ENCODE results near the gene PRICKLE2.
A peak's percentile ranks its signal among the peaks of the same experiment; 100 is the strongest.

The PRICKLE2 gene

DNA sequence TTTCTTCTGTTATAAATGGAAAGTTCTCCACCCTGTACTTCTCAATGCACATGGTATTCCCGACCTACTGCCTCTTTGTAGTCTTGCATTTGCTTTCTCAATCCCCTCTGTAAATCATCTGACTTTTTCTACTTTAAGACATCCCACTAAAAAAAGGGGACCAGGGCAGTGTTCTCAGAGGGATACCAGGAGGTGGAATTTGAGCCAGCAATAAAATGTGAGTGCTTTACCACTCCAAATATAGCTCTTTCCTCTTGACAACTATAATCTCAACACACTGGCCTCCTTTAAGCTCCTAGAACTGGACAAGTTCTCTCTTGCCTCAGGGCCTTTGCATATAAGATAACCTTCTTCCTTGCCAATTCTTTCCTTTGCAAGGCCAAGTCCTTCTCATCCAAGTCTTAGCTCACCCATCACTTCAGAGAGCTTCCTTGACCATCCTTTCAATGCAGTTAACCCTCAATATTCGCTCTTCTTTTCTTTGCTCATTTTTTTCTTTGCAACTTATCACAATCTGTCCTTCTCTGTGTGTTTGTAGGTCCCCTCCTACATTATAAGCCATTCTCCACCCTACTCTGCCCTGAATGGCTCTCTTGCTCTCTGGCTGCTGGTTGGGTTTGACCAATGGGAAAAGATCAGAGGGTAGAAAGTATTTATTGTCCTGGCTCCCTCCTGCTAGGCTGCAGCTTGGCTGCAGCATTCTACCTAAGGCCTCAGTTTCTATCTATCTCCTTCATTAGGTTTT is 93.4 kb downstream of the PRICKLE2 start:
- DNase-seq (ENCODE audit: low spot score) = no peak

DNA sequence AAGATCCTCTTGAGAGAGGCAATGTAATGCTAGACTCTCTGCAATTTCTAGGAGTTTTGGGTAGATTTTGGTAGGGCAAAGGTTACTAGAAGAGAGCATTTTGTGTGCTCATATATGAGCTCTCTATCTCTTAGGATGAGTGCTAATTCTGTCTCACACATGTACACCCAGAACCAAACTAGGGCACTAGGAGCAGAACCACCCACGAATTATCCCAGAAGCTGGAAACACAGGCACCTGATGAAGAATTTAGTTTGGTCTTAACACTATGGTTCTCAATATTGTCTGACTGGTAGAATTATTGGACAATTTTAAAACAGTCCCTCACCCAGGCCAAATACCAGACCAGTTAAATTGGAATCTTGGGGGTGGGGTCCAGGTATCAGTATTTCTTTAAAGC is 94.8 kb downstream of the PRICKLE2 start:
- no peak for DNase-seq (ENCODE audit: low spot score)

DNA sequence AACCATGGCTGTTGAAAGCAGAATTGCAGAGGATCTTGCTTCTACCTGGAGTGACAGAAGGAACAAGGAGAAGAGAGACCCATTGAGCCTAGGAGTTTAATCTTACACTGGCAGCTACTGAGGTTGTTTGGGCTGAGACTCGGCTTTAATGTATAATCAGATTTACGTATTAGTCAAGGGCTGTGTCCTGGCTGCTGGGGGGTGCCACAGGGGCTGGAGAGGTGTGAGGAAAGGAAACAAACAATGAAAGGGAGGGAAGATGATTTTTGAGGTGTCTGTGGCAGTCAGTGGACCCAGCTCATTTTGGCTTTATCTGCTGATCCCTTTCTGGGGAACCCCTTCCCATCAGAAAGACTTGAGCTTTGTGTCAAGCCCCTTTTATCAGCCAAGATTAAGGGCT is 95.7 kb downstream of the PRICKLE2 start:
- DNase-seq (ENCODE audit: low spot score) = no peak

DNA sequence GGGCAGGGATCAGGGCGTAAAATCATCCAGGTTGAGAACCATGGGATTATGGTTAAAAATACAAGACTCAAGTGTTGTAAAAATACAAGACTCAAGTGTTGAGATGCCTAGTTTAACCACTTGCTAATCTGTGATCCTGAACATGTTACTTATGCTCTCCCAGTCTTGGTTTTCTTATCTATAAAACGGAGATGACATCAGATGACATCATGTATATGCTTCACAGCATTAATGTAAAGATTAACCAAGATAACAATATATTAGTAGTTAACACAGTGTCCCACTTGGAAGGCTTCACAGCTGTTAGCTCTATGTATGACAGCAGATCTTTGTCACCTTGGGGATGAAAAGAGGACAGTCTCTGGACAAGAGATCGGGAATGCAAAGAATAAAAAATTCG is 96.2 kb downstream of the PRICKLE2 start:
- DNase-seq (ENCODE audit: low spot score) = no peak

DNA sequence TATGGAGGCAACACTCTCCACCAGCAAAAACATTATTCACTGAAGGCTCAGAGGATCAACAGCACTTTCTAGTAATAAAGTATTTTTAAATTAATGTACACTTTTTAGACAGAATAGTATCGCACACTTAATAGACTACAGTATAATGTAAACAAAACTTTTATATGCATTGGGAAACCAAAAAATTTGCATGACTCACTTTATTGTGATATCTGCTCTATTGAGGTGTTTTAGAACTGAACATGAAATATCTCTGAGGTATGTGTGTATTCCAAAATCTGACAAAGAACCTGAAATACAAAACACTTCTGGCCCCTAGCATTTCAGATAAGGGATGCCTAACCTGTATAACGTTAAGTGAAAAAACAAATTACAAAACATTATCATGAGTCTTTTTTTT is 99.7 kb downstream of the PRICKLE2 start:
- DNase-seq (ENCODE audit: low spot score) = no peak

DNA sequence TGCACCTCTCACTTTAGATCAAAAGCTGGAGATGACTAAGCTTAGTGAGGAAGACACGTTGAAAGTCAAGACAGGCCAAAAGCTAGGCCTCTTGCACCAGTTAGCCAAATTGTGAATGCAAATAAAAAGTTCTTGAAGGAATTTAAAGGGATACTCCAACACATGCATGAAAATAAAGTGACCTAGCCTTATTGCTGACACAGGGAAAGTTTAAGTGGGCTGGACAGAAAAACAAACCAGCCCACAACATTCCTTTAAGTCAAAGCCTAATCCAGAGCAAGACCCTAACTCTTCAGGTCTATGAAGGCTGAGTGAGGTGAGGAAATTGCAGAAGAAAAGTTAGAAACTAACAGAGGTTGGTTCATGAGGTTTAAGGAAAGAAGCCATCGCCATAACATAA is 101.3 kb downstream of the PRICKLE2 start:
- no peak for DNase-seq (ENCODE audit: low spot score)

DNA sequence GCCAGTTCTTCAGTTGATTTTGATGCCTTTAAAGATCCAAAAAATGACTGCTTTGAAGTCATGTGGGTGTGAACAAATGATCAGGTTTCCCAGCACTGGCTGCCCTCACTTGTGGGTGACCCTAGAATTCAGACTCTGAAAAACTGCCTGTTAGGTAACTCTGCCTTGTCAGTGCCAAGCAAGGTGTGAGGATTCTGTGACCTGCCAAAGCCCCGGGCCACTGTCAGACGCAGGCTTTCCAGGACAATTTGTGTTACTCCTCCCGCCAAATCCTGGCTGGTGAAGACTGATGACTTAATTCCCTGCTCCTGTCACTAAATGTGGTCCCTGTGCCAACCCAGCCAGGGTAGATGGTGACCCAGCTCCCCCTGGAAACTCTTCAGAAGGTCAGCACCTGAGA is 102.8 kb downstream of the PRICKLE2 start:
- peak; percentile 19 for DNase-seq (ENCODE audit: low spot score)

DNA sequence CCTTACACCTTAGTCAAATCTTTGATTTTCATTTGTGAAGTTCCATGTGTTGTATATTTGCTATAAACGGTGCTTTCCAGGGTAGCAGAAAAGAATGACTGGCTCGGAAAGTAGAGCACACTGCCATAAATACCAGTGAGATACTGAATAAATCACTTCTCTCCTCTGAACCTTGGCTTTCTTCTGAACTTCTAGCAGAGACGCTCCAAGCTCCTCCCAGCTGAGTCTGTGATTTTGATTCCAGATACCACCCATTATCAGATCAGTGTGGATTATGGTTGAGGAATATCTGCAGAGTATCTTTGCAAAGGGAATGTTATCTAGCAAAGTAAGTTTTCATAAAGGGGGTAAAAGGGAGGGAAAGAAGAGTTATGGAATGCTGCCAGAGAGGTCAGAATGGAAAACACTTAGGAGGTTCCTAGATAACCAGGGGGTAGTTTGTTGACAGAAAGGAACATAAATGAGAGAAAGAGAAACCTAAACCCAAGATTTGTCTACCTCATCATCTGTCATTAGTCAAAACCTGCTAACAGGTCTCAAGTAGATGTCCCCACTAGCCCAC is 103.4 kb downstream of the PRICKLE2 start:
- DNase-seq (ENCODE audit: low spot score) = peak; percentile 3

DNA sequence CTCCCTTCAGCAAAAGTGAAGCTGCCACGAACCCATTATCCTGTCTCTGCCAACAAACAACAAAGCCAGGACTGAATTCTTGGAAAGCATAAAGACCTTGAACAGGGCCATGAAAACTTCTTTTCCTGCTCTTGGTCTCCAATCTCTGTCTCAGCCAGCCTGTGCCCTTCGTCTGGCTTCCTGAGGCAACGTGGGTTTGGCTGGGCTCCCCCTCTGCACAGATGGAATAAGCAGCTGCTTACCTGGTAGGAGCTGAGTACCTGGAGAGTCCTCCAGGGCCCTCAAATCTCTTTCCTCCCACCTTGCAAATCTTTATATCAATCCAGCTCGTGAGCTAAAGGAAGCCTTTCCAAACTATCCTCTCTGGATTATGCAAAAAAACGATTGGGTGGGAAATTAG is 104.4 kb downstream of the PRICKLE2 start:
- peak; percentile 64 for DNase-seq (ENCODE audit: low spot score)

DNA sequence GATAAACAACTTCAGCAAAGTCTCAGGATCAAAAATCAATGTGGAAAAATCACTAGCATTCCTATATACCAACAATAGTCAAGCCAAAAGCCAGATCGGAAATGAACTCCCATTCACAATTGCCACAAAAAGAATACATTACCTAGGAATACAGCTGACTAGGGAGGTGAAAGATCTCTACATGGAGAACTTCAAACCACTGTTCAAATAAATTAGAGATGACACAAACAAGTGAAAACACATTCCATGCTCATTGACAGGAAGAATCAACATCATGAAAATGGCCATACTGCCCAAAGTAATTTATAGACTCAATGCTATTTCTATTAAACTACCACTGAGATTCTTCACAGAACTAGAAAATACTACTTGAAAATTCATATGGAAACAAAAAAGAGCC is 107.8 kb downstream of the PRICKLE2 start:
- DNase-seq (ENCODE audit: low spot score) = no peak

DNA sequence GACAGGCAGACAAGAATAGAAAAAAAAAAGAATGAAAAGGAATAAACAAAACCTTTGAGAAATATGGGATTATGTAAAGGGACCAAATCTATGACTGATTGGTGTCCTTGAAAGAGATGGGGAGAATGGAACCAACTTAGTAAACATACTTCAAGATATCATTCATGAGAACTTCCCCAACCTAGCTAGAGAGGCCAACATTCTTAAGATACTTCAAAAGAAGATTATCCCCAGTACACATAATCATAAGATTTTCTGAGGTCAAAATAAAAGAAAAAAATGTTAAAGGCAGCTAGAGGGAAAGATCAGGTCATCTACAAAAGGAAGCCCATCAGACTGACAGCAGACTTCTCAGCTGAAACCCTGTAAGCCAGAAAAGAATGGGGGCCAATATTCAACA is 110.6 kb downstream of the PRICKLE2 start:
- DNase-seq (ENCODE audit: low spot score) = no peak

DNA sequence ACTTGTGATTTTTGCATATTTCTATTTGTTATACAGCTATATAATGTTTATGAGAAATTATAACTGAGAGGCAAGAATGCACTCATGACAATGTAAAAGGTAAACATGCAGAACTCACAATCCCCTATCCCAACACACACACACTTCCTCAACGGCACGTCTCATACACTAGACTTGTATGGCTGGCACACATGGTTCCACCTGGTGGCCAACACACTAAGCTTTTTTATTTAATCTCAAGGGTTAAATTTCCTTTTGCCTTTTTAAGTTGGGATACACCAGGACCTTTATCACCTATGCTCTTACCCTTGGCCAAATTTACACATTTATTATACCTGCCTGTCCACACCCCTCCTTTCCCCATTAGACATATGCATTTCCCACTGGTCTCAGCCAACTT is 113.4 kb downstream of the PRICKLE2 start:
- DNase-seq (ENCODE audit: low spot score) = no peak

DNA sequence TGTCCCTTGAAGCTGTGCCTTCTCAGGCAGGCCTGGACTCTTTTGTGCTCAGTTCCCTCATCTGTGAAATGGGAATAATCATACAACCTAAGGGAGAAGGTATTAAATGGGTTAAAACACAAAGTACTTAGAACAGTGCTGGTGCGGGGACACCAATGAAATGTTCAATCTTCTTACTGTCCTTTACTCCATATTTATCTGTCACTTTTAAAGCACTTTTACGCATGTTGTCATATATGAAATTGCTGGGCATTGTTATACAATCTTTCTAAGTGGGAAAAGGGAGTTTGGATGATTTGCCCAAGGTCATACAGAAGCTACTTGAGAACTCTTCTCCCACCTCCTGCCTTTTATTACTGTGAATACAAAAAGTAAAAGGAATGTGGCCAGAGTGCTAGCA is 114.2 kb downstream of the PRICKLE2 start:
- no peak for DNase-seq (ENCODE audit: low spot score)

DNA sequence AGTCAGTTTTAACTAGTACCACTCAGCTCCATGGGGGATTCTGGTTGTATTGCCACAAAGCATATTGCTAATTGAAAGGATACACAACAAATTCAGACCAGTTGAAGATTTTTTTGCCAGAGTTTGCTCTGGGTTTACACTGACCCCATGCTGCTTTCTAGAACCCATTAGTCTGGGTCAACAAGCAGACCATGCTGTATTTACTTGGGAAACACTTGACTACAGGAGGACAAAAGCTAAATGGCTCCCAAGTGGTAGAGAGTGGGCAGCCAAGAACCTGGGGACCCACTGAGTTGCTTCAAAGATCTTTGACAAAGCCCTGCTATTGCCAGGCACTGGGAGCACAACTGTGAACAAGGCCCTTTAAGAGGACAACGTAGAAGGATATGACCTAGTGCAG is 115.2 kb downstream of the PRICKLE2 start:
- DNase-seq (ENCODE audit: low spot score) = peak; percentile 12

DNA sequence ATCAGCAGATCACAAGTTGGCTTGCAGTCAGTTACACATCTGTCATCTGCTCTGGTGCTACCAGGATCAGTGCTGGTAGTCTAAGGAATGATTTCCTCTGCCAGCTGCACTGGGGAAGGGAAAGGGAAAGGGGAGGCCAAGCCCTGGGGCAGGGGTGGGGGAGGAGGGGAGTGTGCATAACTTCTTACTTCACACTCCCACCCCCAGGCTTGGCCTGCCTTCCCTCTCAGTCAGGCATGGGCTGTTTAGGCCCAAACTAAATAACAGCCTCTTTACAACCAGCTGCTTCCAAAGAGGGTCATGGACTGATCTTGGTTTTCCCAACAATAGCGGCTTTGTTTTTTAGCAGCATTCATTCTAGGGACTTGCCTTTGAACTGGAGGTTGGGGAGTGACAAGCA is 115.8 kb downstream of the PRICKLE2 start:
- peak; percentile 2 for DNase-seq (ENCODE audit: low spot score)

DNA sequence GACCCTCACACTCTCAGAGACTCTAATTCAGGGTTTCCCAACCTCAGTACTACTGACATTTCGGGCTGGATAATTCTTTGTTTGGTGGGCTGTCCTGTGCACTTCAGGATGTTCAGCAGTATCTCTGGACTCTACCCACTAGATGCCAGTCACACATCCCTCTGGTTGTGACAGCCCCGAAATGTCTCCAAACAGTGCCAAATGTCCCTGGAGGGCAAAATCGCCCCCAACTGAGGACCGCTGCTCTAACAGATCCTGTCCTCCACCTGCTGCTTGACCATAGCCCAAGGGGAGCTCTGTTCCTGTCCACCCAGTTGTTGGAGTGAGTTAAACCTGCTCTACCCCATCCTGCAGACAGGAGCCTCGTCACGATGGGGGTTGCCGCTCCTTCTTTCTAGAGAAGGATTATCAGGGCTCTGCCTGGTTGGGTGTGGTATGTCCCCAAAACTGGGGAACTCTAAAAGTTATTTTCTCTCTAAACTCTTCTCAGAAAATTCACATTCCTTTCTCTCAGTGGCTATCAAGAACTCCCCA is 116.4 kb downstream of the PRICKLE2 start:
- DNase-seq (ENCODE audit: low spot score) = no peak

DNA sequence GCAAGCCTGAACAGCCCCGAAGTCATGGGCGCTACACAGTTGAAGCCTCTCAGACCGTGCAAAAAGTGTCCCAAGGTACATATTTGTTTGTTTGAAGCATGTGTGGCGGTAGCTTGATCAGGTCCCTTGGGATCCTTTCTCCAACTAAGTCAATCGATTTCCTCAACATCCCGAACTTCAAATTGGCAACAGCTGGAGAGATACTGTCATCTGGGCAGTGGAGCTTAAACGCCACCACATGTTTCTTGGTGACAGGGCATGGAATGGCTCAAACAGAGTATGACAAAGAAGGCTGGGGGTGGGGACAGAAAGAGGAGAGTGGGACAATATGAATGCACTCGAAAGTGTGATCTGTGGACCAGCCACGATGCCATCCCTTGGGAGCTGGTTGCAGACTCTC is 117.0 kb downstream of the PRICKLE2 start:
- DNase-seq (ENCODE audit: low spot score) = no peak

DNA sequence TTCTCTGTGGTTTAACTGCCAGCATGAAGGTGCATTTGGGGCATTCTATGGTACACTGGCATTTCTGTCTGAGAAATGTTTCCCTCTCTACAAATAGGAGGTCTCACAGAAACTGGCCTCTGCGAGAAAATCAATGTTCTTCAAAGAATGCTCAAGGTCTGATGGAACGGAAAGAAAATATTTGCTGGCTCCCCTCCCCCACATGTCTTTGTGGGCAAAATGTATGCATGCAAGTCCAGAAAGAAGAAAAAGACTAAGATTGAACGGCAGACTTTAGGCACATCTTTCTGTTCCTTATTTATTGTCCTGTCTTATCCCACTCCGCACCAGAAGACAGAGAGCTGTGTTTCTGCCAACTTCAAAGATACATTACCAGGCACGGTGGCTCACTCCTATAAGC is 118.1 kb downstream of the PRICKLE2 start:
- no peak for DNase-seq (ENCODE audit: low spot score)

DNA sequence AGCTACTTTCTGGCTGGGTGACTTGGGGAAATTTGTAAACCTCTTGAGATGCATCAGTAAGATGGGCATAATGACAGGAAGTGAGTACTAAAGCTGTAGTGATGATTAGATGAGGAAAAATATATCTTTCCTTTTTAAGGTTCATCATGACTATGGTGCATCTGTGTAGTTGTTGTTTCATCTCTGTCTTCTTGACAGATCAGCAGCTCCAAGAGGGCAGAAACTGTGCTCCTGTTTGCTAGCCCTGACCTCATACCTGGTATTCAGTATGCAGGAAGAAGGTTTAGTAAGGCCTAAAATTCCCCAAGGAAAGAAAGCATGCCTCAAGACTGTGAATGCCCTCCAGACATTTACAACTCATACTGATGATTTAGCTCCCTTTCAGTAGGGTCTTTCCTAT is 119.5 kb downstream of the PRICKLE2 start:
- no peak for DNase-seq (ENCODE audit: low spot score)

DNA sequence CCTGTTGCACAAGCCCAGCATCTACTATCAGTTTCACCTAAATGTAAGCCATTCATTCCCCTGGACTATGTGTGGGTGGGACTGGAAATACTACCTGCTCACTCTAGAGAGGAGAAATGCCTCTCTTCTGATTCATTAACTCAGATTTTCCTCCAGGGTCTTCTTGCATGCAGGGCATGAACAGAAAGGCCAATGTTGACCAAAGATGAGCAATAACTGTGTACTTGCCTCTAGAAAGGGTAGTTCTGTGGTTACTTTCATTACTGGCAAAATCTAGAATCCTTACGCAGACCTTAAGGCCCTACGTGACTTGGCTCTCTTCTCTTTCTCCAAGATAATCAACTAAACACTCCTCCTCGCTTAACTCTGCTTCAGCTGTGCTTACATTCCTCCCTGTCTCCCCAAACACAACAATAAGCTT is 120.6 kb downstream of the PRICKLE2 start:
- DNase-seq (ENCODE audit: low spot score) = no peak

DNA sequence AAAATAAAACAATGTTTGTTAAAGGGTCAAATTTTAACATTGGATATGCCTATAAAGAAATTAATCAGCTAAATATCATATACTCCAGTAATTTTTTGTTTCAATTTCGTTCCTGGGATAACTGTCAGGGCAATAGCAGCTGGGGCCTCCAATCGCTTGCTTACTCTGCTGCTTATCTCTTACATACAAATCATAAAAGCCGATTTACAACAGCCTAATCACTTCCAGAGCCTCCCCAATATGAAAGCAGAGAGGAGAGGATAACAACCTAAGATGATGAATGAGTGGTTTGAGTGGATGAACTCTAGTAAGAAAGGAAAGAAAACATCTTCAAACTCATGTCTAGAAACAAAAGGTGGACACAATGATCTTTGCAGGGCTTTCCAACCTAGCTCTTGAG is 121.3 kb downstream of the PRICKLE2 start:
- DNase-seq (ENCODE audit: low spot score) = no peak

DNA sequence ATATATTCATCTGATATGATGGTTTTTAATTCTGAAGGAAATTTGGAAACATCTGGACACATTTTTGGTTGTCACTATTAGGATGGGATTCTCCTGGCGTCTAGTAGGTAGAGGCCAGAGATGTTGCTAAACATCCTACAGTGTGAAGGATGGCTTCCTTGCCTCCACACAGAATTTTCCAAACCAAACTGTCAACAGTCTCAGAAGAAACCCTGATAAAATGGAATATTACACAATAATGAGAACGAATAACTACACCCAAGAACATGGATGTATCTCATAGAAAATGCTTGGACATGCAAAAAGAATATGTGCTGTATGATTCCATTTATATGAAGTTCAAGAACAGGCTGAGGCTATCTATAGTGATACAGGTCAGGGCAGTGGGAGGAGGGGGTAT is 122.1 kb downstream of the PRICKLE2 start:
- no peak for DNase-seq (ENCODE audit: low spot score)

DNA sequence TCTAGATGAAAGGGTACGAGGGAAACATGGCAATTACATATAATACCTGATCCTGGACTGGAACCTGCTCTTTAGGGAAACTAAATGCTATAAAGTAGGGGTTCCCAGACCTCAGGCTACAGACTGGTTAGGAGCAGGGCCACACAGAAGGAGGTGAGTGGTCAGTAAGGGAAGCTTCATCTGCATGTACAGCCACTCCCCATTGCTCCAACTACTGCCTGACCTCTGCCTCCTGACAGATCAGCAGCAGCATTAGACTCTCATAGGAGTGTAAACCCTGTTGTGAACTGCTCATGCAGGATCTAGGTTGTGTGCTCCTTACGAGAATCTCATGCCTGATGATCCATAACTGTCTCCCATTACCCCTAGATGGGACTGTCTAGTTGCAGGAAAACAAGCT is 123.1 kb downstream of the PRICKLE2 start:
- DNase-seq (ENCODE audit: low spot score) = no peak

DNA sequence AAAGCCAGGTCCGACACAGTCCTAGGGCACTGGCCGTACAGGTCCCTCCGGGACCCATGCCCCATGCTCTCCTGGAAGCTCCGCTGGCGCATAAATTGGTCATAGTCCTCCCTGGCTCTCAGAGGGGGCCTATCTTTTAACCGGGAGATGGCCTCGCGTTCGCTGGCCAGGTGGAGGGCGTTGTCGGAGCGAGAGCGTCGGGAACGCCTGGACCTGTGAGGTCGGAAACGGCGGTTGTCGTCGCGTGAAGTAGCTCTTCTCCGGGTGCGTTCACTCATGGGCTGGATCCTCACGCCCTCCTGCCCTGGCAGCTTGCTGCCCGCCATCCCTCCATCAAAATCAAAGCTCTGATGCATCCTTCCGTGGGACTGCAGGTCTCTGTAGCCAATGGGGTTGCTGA is 126.0 kb downstream of the PRICKLE2 start:
- DNase-seq (ENCODE audit: low spot score) = no peak
